H1 (cell line): Measurements from ENCODE around the gene FOXQ1. TPM values are rescaled to one million over a fixed set of nuclear protein-coding genes. Genes with fewer than 3 reads are reported as not detected.

Experiments used
- BACH1 ChIP-seq: IDR thresholded peaks from 2 replicates; pipeline ENCODE4 v1.6.1; 2012; ENCODE audit warnings: low read length, improper control_type of control experiment
- BCL11A ChIP-seq, 2 experiments: IDR thresholded peaks; one replicate each; pipeline ENCODE4 v1.6.1; 2011; ENCODE audit warnings: low read depth in 2 of 2, low read length in 2 of 2, mild to moderate bottlenecking in 2 of 2
- HDAC6 ChIP-seq: IDR thresholded peaks from one replicate; pipeline ENCODE4 v1.7.1; 2012; ENCODE audit warnings: low read depth, mild to moderate bottlenecking, inconsistent platforms, low read length, moderate library complexity
- RAD21 ChIP-seq, 2 experiments: IDR thresholded peaks in 1 of 2; conservative IDR thresholded peaks in 1 of 2; 2 replicates each; pipeline ENCODE4 v1.6.1; 2011; ENCODE audit warnings: low read depth in 2 of 2, low read length in 2 of 2, improper control_type of control experiment in 1 of 2, inconsistent platforms in 1 of 2, mild to moderate bottlenecking in 1 of 2, moderate library complexity in 1 of 2
- SP2 ChIP-seq: IDR thresholded peaks from 2 replicates; pipeline ENCODE4 v1.6.1; 2012; ENCODE audit warnings: mild to moderate bottlenecking, low read length, inconsistent platforms
- polyA plus RNA-seq, 7 experiments: library from polyadenylated mRNA; depleted of rRNA in 3 of 7; stranded (reverse) in 5 of 7; unstranded in 2 of 7; fragments of >200 nt in 5 of 7; fragments of 200-250 nt in 2 of 7; gene quantifications; 1 replicate in 5 of 7; 2 replicates in 1 of 7; 4 replicates in 1 of 7; pipeline versions ENCODE4 v1.2.1 to v1.2.3, GENCODE V29; 2011 to 2013; ENCODE audit warnings: missing spikeins in 2 of 7, mixed read lengths in 2 of 7
- total RNA-seq: library from RNA; stranded (reverse); fragmentation: NEBNext Ultra II Directional; extraction: Animal tissue kit (Norgen Biotek cat#: 25700); gene quantifications from 2 replicates; pipeline ENCODE4 v1.2.1, GENCODE V29; 2021
- TF ChIP-seq, protein P1 (sequence below), 3 experiments: IDR thresholded peaks; 1 replicate in 2 of 3; 2 replicates in 1 of 3; pipeline versions ENCODE4 v1.5.1 to v1.6.1; 2011; ENCODE audit warnings: low read length in 3 of 3, mild to moderate bottlenecking in 3 of 3, inconsistent platforms in 2 of 3, low read depth in 1 of 3, moderate library complexity in 1 of 3; ENCODE audit not compliant: insufficient read depth in 1 of 3; ENCODE audit errors: control extremely low read depth in 1 of 3

The FOXQ1 gene
- total and polyA plus RNA-seq, 2 of the 8 experiments (the other 6 are each of a cell fraction or from before 2014, with no cell fraction given): 0.03 TPM; not detected in 1

- TF ChIP-seq RAD21 (IDR thresholded peaks at IDR 0.05 in 1 of 2, conservative IDR thresholded peaks at IDR 0.05 in 1 of 2; ENCODE audit: low read depth in 2 of 2, low read length in 2 of 2) (no peak), BCL11A (IDR thresholded peaks at IDR 0.05; ENCODE audit: low read depth in 2 of 2, low read length in 2 of 2) (no peak), SP2 (no peak), HDAC6 (no peak), BACH1 (no peak)
- TF ChIP-seq, protein P1, sequence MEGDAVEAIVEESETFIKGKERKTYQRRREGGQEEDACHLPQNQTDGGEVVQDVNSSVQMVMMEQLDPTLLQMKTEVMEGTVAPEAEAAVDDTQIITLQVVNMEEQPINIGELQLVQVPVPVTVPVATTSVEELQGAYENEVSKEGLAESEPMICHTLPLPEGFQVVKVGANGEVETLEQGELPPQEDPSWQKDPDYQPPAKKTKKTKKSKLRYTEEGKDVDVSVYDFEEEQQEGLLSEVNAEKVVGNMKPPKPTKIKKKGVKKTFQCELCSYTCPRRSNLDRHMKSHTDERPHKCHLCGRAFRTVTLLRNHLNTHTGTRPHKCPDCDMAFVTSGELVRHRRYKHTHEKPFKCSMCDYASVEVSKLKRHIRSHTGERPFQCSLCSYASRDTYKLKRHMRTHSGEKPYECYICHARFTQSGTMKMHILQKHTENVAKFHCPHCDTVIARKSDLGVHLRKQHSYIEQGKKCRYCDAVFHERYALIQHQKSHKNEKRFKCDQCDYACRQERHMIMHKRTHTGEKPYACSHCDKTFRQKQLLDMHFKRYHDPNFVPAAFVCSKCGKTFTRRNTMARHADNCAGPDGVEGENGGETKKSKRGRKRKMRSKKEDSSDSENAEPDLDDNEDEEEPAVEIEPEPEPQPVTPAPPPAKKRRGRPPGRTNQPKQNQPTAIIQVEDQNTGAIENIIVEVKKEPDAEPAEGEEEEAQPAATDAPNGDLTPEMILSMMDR (IDR thresholded peaks at IDR 0.05; ENCODE audit: control extremely low read depth in 1 of 3, insufficient read depth in 1 of 3, low read depth in 1 of 3, low read length in 3 of 3): no peak
- TF ChIP-seq, all 59 proteins: peak for 0
Observed at GRCh38 chr6:1263850-1264377, 48.0 kb upstream of the FOXQ1 start (continued).
